GM12878 (cell line): ENCODE measurements around the gene SEC62. TPM values are rescaled to one million over a fixed set of nuclear protein-coding genes. Genes with fewer than 3 reads are reported as not detected.
A peak's percentile ranks its signal among the peaks of the same experiment; 100 is the strongest.

Experiments used
- ATAC-seq: fragments of 200-7000 bp; cut with Tn5 transposase; 3 replicates; pipeline ENCODE4 v1.9.1; 2020; ENCODE audit warnings: mild to moderate bottlenecking, moderate library complexity
- BruUV-seq: library from RNA; stranded (reverse); fragments of 400-500 nt; replicated peaks from 2 replicates; lab custom pipeline; 2021; lab: Mats Ljungman, UMichigan
- CTCF ChIA-PET: fragments of 300-600 bp; sonication (Branson Sonifier 250); formaldehyde crosslinking; extraction: SDS; loops from one replicate; lab custom pipeline; 2021; ENCODE audit warnings: inconsistent platforms; lab: Yijun Ruan, JAX
- POLR2A ChIA-PET: fragments of 350-600 bp; formaldehyde crosslinking; extraction: SDS; loops from one replicate; lab custom pipeline; 2021; ENCODE audit warnings: inconsistent platforms; lab: Charles Lee
- RAD21 ChIA-PET: fragments of 300-600 bp; sonication (Branson Sonifier 250); formaldehyde crosslinking; loops from one replicate; lab custom pipeline; 2023; ENCODE audit warnings: antibody characterized with exemption; ENCODE audit not compliant: unreplicated experiment; lab: Charles Lee
- SMC1A ChIA-PET: fragments of 300-600 bp; sonication (Branson Sonifier 250); formaldehyde crosslinking; loops from one replicate; lab custom pipeline; 2023; ENCODE audit not compliant: unreplicated experiment, uncharacterized antibody; lab: Charles Lee
- DNase-seq: peaks from one replicate; pipeline ENCODE4 v3.0.0-alpha.2; 2011; ENCODE audit warnings: low read depth, low spot score
- FAIRE-seq: peaks from 3 replicates; lab custom pipeline; 2011; peaks lifted over from hg19 to GRCh38; lab: Jason Lieb, UNC
- H2AFZ ChIP-seq: 2 replicates; pipeline ENCODE4 v1.6.0; 2011; ENCODE audit warnings: low read depth, low read length, control low read depth; ENCODE audit not compliant: control insufficient read depth
- H3K27ac ChIP-seq: 2 replicates; pipeline ENCODE4 v1.5.1; 2011; ENCODE audit warnings: control low read depth; ENCODE audit not compliant: control insufficient read depth, insufficient read depth
- H3K27me3 ChIP-seq, 2 experiments: replicated peaks in 1 of 2; 2 replicates each; pipeline versions ENCODE4 v1.6.0 to v1.6.1; 2011; ENCODE audit warnings: low read length in 1 of 2; ENCODE audit not compliant: control insufficient read depth in 2 of 2, insufficient read depth in 2 of 2
- H3K36me3 ChIP-seq, 2 experiments: 2 replicates each; pipeline ENCODE4 v1.5.1; 2011; ENCODE audit warnings: low read length in 1 of 2; ENCODE audit not compliant: control insufficient read depth in 2 of 2, insufficient read depth in 2 of 2
- H3K4me1 ChIP-seq: 2 replicates; pipeline ENCODE4 v1.6.1; 2011; ENCODE audit warnings: mild to moderate bottlenecking, low read length, moderate library complexity, mixed read lengths; ENCODE audit not compliant: control insufficient read depth, insufficient read depth
- H3K4me2 ChIP-seq: 2 replicates; pipeline ENCODE4 v1.6.0; 2011; ENCODE audit warnings: control low read depth; ENCODE audit not compliant: control insufficient read depth, insufficient read depth
- H3K4me3 ChIP-seq: fragments of 200-600 bp; sonication (generic); 2 replicates; pipeline ENCODE4 v1.5.1; 2016
- H3K79me2 ChIP-seq: 2 replicates; pipeline ENCODE4 v1.6.0; 2011; ENCODE audit warnings: low read length; ENCODE audit not compliant: control insufficient read depth, insufficient read depth
- H3K9ac ChIP-seq: 2 replicates; pipeline ENCODE4 v1.8.0; 2011; ENCODE audit warnings: low read length, control low read depth, mixed read lengths; ENCODE audit not compliant: control insufficient read depth, insufficient read depth
- H3K9me3 ChIP-seq: replicated peaks from 3 replicates; pipeline ENCODE4 v1.5.1; 2011; ENCODE audit warnings: mild to moderate bottlenecking, low read length; ENCODE audit not compliant: control insufficient read depth, insufficient read depth
- H4K20me1 ChIP-seq: 2 replicates; pipeline ENCODE4 v1.6.0; 2011; ENCODE audit not compliant: control insufficient read depth, insufficient read depth
- HDGF ChIP-seq: fragments of 450-650 bp; IDR thresholded peaks from 2 replicates; pipeline ENCODE4 v1.6.1; 2016; ENCODE audit warnings: antibody characterized with exemption
- JUNB ChIP-seq: IDR thresholded peaks from 2 replicates; pipeline ENCODE4 v1.6.1; 2016; ENCODE audit warnings: antibody characterized with exemption, mild to moderate bottlenecking
- KAT2A ChIP-seq: conservative IDR thresholded peaks from 2 replicates; pipeline ENCODE4 v1.6.1; 2011; ENCODE audit warnings: low read depth, low read length; ENCODE audit not compliant: control insufficient read depth
- MLLT1 ChIP-seq: fragments of 450-650 bp; IDR thresholded peaks from 2 replicates; pipeline ENCODE4 v1.6.1; 2016; ENCODE audit warnings: mild to moderate bottlenecking
- NBN ChIP-seq: fragments of 450-650 bp; IDR thresholded peaks from 2 replicates; pipeline ENCODE4 v1.6.1; 2016
- SIX5 ChIP-seq: IDR thresholded peaks from 2 replicates; pipeline ENCODE4 v1.6.1; 2011; ENCODE audit warnings: mild to moderate bottlenecking, low read depth, low read length, moderate library complexity; ENCODE audit not compliant: severe bottlenecking
- SKIL ChIP-seq: fragments of 450-650 bp; IDR thresholded peaks from 2 replicates; pipeline ENCODE4 v1.6.1; 2017; ENCODE audit warnings: mild to moderate bottlenecking, low read depth, inconsistent platforms; ENCODE audit not compliant: poor library complexity, severe bottlenecking
- WGBS: methylation state at CpG from one replicate; pipeline ENCODE4 v1.1.6; 2016; ENCODE audit warnings: low lambda C conversion rate; ENCODE audit not compliant: insufficient replicate concordance, insufficient coverage; ENCODE audit errors: missing lambda C conversion rate; 5-methylcytosine and 5-hydroxymethylcytosine counted together
- in situ Hi-C: fragments of 300-500 bp; cut with MboI; formaldehyde crosslinking; loops from 9 replicates; pipeline ENCODE4 v1.14.3; 2018; ENCODE audit warnings: mixed read lengths
- intact Hi-C: fragments of 100-400 bp; cut with micrococcal nuclease; formaldehyde crosslinking; loops from one replicate; pipeline ENCODE4 v1.14.2; 2022; ENCODE audit not compliant: unreplicated experiment
- polyA plus RNA-seq, 11 experiments: library from polyadenylated mRNA; depleted of rRNA in 4 of 11; unstranded in 6 of 11; stranded (reverse) in 5 of 11; fragments of >200 nt; fragmentation: Nextera tagmentation in 4 of 11; fragmentation: Illumina TruSeq in 1 of 11; extraction: Ambion mirVana in 4 of 11; extraction: Trizol in 1 of 11; gene quantifications; 1 replicate in 1 of 11; 2 replicates in 10 of 11; pipeline versions ENCODE4 v1.2.1 to v1.2.3, GENCODE V29; 2011 to 2016; ENCODE audit warnings: inconsistent platforms in 2 of 11, missing spikeins in 2 of 11, low read depth in 1 of 11
- total RNA-seq, 4 experiments: library from RNA; depleted of rRNA in 3 of 4; stranded (reverse); fragments of >200 nt in 3 of 4; fragmentation: Illumina TruSeq in 1 of 4; extraction: Trizol in 1 of 4; gene quantifications; 2 replicates each; pipeline versions ENCODE4 v1.2.1 to v1.2.3, GENCODE V29; 2013 to 2021

Gene SEC62
- total and polyA plus RNA-seq, 10 of the 15 experiments (the other 5 are each of a cell fraction or from before 2014, with no cell fraction given), result 25.6 to 270 (median 94.8) TPM

GRCh38 chr3:169948559-169949448 lies 17.8 kb upstream of the SEC62 start:
- H3K9ac ChIP-seq, result peak overlapping the region; percentile 9; the same call in 1 of the 2 replicates
- in situ Hi-C loops (no loop called here), intact Hi-C loops (no loop called here)
- peak overlapping the region; percentile 69 for H3K27ac ChIP-seq
- ChIA-PET RAD21 (interaction anchor here (0.5 to 13.6 kb wide), 5 partner anchors 10 to 82 kb away, joined by 3 to 123 read pairs (median 13); partner anchors contain the start of gene SEC62), CTCF (interaction anchor here (0.5 to 5.1 kb wide), 8 partner anchors 10 to 106 kb away, joined by 3 to 35 read pairs (median 7); partner anchors contain the start of gene SEC62), POLR2A (interaction anchor here (1.0 to 3.9 kb wide), 6 partner anchors 10 to 109 kb away, joined by 3 to 34 read pairs (median 6); partner anchors contain the start of gene SEC62)
- H2AFZ ChIP-seq, result peak overlapping the region; percentile 54
- H3K9me3 ChIP-seq, result peaks cover 2% of the 10 kb centered on the region
- H3K36me3 ChIP-seq, result no peaks in the 10 kb centered on the region
- no peaks in the 10 kb centered on the region for H3K27me3 ChIP-seq
- DNase-seq, result no peak
- peak; percentile 17 for ATAC-seq
- no peaks in the 10 kb centered on the region for H4K20me1 ChIP-seq
- BruUV-seq, result no TSS peak
- no peak for TF ChIP-seq SIX5
- TF ChIP-seq SKIL, result no peak
- no peak for TF ChIP-seq KAT2A
- no peak for TF ChIP-seq NBN
- peak; percentile 14; the same call in 1 of the 2 replicates for TF ChIP-seq JUNB
- TF ChIP-seq MLLT1, result 0 out of 2 replicates have a peak, but pooled peaks have one; percentile 23
- TF ChIP-seq HDGF, result no peak
- TF ChIP-seq, all 136 proteins: peak for 2
- FAIRE-seq, result no peak
- WGBS, result 53% methylated on average over 2 of the region's 2 CpGs
- H3K4me1 ChIP-seq, result peaks cover 51% of the 10 kb centered on the region
- no peaks in the 10 kb centered on the region; the same call in 1 of the 2 replicates for H3K79me2 ChIP-seq
- SMC1A ChIA-PET, result interaction anchor here (0.7 to 14.2 kb wide), 7 partner anchors 9 to 73 kb away, joined by 3 to 174 read pairs (median 13); partner anchors contain the start of gene SEC62
- H3K4me2 ChIP-seq, result peak overlapping the region; percentile 65
- no peak overlapping the region for H3K4me3 ChIP-seq
